GM18519 (cell line): ENCODE results near the gene DEFB119.
"Not testable (repeated sequence)": the region's sequence is repeated elsewhere in the genome, so short reads cannot be mapped to it uniquely, and the experiment has no call there.

Experiments used
- ATAC-seq: cut with Tn5 transposase; IDR thresholded peaks from one replicate; pipeline ENCODE4 v1.9.1; 2021; ENCODE audit warnings: mild to moderate bottlenecking, moderate library complexity; ENCODE audit not compliant: unreplicated experiment, low FRiP score

The DEFB119 gene

GRCh38 chr20:31390490-31390889, at the start of gene DEFB119:
DEFB119 (minus strand) TSS chr20:31390590; CDS start chr20:31390483, 107 bp downstream.
- no peak for ATAC-seq

- no peak for ATAC-seq
Observed at GRCh38 chr20:31430568-31431115, 40.3 kb upstream of the DEFB119 start.

GRCh38 chr20:31427576-31427975, 37.2 kb upstream of the DEFB119 start:
- not testable (repeated sequence) for ATAC-seq

DNA sequence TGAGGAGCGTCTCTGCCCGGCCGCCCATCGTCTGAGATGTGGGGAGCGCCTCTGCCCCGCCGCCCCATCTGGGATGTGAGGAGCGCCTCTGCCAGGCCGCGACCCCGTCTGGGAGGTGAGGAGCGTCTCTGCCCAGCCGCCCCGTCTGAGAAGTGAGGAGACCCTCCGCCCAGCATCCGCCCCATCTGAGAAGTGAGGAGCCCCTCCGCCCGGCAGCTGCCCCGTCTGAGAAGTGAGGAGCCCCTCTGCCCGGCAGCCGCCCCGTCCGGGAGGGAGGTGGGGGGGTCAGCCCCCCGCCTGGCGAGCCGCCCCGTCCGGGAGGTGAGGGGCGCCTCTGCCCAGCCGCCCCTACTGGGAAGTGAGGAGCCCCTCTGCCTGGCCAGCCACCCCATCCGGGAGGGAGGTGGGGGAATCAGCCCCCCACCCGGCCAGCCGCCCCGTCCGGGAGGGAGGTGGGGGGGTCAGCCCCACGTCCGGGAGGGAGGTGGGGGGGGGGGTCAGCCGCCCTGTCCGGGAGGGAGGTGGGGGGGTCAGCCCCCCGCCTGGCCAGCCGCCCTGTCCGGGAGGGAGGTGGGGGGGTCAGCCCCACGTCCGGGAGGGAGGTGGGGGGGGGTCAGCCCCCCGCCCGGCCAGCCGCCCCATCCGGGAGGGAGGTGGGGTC, 36.6 kb upstream of the DEFB119 start:
- ATAC-seq = not testable (repeated sequence)

DNA sequence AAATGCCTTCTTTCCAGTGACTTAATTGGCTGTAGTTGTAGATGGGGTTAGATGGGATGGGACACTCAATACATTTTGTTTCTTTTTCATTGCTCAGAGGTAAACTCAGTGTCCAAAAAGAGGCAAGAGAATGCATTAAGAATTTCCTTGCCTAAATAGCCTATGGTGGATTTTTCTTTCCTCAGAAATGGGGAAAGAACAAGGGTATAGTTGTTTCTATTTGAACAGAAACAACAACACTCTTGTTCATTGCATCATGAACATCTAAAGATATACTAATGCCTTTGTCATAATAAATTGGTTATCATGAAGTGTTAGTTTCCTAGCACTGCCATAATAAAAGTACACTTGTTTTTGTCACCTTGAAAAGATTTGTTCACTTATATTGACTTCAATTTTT, 35.4 kb upstream of the DEFB119 start:
- no peak for ATAC-seq

DNA sequence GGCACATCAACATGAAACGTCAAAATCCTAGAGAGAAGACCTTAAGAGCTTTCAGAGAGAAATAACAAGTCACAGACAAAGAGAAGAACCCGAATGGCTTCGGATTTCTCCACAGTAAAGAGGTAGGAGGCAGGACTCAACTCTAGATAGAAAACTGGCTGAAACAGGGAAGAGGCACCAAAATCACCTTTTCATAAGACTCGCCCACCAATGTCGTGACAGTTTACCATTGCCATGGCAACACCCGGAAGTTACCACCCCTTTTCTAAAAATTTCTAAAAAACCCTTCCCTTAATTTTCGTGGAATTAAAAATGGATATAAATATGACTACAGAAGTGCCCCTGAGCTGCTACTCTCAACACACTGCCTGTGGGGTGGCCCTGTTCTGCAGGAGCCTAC, 27.9 kb upstream of the DEFB119 start:
- no peak for ATAC-seq

- ATAC-seq = no peak
Observed at GRCh38 chr20:31415653-31416052, 25.3 kb upstream of the DEFB119 start.

DNA sequence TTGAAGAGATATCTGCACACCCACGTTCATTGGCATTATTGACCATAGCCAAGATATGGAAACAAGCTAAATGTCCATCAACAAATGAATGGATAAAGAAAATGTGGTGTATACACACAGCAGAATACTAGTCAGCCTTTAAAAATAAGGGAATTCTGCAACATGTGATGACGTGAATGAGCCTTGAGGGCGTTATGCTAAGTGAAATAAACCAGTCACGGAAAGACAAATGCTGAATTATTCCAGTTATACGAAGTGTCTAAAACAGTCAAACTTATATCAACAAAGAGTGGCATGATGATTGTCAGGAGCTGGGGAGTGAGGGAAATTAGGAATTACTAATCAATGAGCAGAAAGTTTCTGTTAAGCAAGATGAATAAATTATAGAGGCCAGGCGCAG, 24.0 kb upstream of the DEFB119 start:
- no peak for ATAC-seq

- no peak for ATAC-seq
Observed at GRCh38 chr20:31410011-31410410, 19.6 kb upstream of the DEFB119 start.

GRCh38 chr20:31406115-31406514, 15.7 kb upstream of the DEFB119 start, which contains the start of gene DEFB121:
DEFB121 (minus strand) TSS chr20:31406215; CDS start chr20:31406152, 63 bp downstream.
- no peak for ATAC-seq

- no peak for ATAC-seq
Observed at GRCh38 chr20:31403886-31404285, 13.5 kb upstream of the DEFB119 start.

- ATAC-seq = no peak
Observed at GRCh38 chr20:31394900-31395299, 4.5 kb upstream of the DEFB119 start.

DNA sequence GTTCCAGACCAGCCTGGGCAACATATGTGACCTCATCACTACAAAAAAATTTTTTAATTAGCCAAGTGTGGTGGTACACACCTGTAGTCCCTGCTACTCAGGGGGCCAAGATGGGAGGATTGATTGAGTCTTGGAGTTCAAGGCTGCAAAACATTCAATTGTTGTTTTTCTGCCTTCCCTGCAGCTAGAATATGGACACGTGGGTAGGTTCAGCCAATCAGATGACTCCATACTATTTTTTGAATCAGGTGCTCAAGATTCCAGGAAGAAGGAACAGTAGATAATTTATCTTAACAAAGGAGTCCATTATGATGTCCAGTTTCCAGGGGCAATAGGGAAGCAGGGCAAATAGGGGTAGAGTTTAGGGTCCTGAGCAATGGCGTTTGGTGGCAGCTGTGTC, 2.4 kb upstream of the DEFB119 start:
- ATAC-seq = no peak

DNA sequence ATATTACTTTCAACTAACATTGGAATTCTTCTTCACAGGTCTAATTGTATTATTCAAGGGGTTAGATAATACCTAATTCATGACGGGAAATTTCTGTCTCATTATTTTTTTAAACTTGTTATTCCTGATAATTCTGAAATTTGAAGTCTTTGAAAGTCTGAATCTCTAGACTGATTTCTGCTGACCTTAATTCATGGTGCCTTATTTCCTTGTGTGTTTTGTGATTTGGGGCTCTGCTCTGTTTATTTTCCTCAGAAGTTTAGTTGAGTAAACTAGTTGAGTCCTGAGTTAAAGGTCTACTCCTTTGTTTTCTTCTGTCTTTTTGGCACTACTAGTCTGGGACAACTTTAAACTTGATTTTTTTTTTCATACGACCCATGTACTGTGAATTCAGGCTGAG, 16.0 kb downstream of the DEFB119 start:
- no peak for ATAC-seq

DNA sequence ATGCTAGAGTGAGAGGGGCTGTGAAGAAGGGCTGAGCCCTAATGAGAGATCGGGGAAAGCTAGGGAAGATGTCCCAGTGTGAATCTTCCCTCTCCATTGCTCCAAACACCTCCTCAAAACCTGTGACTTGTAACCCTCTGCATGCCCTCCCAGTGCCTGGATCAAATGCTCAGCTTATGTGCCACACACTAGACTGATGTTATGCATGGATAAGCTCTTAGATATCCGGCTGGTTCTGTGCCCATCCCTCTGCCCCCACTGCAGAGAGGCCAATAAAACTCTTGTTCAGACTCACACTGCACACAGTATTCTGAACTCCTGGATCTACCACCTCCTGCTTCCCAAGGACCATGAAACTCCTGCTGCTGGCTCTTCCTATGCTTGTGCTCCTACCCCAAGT, 22.1 kb downstream of the DEFB119 start, which contains the start of gene DEFB118:
Gene DEFB118 (plus strand): TSS at position 301 of the 400 bp plus-strand sequence. CDS start 50 bp downstream, at position 351.
- ATAC-seq = no peak

- not testable (repeated sequence) for ATAC-seq
Observed at GRCh38 chr20:31364272-31364671, 26.1 kb downstream of the DEFB119 start.

DNA sequence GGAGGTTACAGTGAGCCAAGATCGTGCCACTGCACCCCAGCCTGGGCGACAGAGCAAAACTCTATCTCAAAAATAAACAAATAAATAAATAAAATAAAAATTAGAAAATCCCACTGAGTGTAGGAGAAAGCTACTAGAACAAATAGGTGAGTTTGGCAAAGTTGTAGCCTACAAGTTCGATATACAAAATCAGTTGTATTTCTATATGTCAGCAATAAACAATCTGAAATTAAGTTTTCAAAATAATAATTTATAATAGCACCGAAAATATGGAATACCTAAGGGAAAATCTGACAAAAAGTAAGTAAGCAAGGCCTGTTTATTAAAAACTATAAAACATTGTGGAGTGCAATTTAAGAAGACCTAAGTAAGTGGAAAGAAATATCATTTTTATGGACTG, 27.1 kb downstream of the DEFB119 start:
- ATAC-seq = no peak

- ATAC-seq = no peak
Observed at GRCh38 chr20:31355981-31356380, 34.4 kb downstream of the DEFB119 start.

- ATAC-seq = no peak
Observed at GRCh38 chr20:31341470-31341869, 48.9 kb downstream of the DEFB119 start.

- no peak for ATAC-seq
Observed at GRCh38 chr20:31330893-31331292, 59.5 kb downstream of the DEFB119 start.
